GM19452 (cell line): ENCODE measurements around the gene MCAM.

Experiments used
- ATAC-seq: cut with Tn5 transposase; IDR thresholded peaks from one replicate; pipeline ENCODE4 v1.9.1; 2021; ENCODE audit not compliant: unreplicated experiment

The MCAM gene

GRCh38 chr11:119309953-119310681, 6.8 kb downstream of the MCAM start:
- ATAC-seq = no peak

GRCh38 chr11:119309411-119309810, 7.5 kb downstream of the MCAM start:
- no peak for ATAC-seq

- ATAC-seq = no peak
Observed at GRCh38 chr11:119307974-119308373, 9.0 kb downstream of the MCAM start.

GRCh38 chr11:119307219-119307618, 9.7 kb downstream of the MCAM start:
- no peak for ATAC-seq

GRCh38 chr11:119306373-119306890, 10.5 kb downstream of the MCAM start:
- no peak for ATAC-seq

GRCh38 chr11:119305556-119306372, 11.2 kb downstream of the MCAM start:
- no peak for ATAC-seq

GRCh38 chr11:119303227-119303718, 13.7 kb downstream of the MCAM start:
- no peak for ATAC-seq

GRCh38 chr11:119300198-119300964, 16.5 kb downstream of the MCAM start:
- no peak for ATAC-seq

- ATAC-seq = no peak
Observed at GRCh38 chr11:119299416-119299815, 17.5 kb downstream of the MCAM start.

- no peak for ATAC-seq
Observed at GRCh38 chr11:119298726-119299125, 18.2 kb downstream of the MCAM start.

GRCh38 chr11:119297938-119298337, 19.0 kb downstream of the MCAM start:
- no peak for ATAC-seq

- no peak for ATAC-seq
Observed at GRCh38 chr11:119295178-119295577, 21.8 kb downstream of the MCAM start.

- no peak for ATAC-seq
Observed at GRCh38 chr11:119293461-119293860, 23.5 kb downstream of the MCAM start.

GRCh38 chr11:119290894-119291497, 25.9 kb downstream of the MCAM start:
- ATAC-seq = no peak

- ATAC-seq = no peak
Observed at GRCh38 chr11:119288219-119288618, 28.7 kb downstream of the MCAM start.

- ATAC-seq = no peak
Observed at GRCh38 chr11:119285431-119285830, 31.5 kb downstream of the MCAM start.

GRCh38 chr11:119284344-119285157, 32.4 kb downstream of the MCAM start:
- ATAC-seq = no peak

GRCh38 chr11:119282495-119282894, 34.4 kb downstream of the MCAM start:
- ATAC-seq = no peak

- ATAC-seq = no peak
Observed at GRCh38 chr11:119277660-119278059, 39.3 kb downstream of the MCAM start.

- ATAC-seq = no peak
Observed at GRCh38 chr11:119273721-119274120, 43.2 kb downstream of the MCAM start.
